ENCODE results near the gene SGF29.
A peak's percentile ranks its signal among the peaks of the same experiment; 100 is the strongest.

Gene SGF29

GRCh38 chr16:28537076-28537475, 16.6 kb upstream of the SGF29 start:
- TF ChIP-seq REST (IDR thresholded peaks at IDR 0.05; ENCODE audit: insufficient read depth in 1 of 2, low read depth in 2 of 2, low read length in 2 of 2) (no peak), SIN3A (IDR thresholded peaks at IDR 0.05; ENCODE audit: borderline replicate concordance, insufficient read depth, low read length) (no peak), POLR2AphosphoS5 (IDR thresholded peaks at IDR 0.05; ENCODE audit: low read depth, low read length) (no peak), FOXP2 (optimal IDR thresholded peaks at IDR 0.05; ENCODE audit: borderline replicate concordance, extremely low read depth, extremely low read length, insufficient read depth) (no peak), TAF1 (IDR thresholded peaks at IDR 0.05; ENCODE audit: borderline replicate concordance, insufficient read depth, low read length) (no peak)

- TF ChIP-seq POLR2AphosphoS5 (IDR thresholded peaks at IDR 0.05; ENCODE audit: low read depth, low read length) (no peak), TAF1 (IDR thresholded peaks at IDR 0.05; ENCODE audit: borderline replicate concordance, insufficient read depth, low read length) (no peak), REST (IDR thresholded peaks at IDR 0.05; ENCODE audit: insufficient read depth in 1 of 2, low read depth in 2 of 2, low read length in 2 of 2) (no peak), FOXP2 (optimal IDR thresholded peaks at IDR 0.05; ENCODE audit: borderline replicate concordance, extremely low read depth, extremely low read length, insufficient read depth) (no peak), SIN3A (IDR thresholded peaks at IDR 0.05; ENCODE audit: borderline replicate concordance, insufficient read depth, low read length) (no peak)
Observed at GRCh38 chr16:28537964-28538732, 15.6 kb upstream of the SGF29 start.

- peak; percentile 97 for TF ChIP-seq POLR2AphosphoS5 (IDR thresholded peaks at IDR 0.05; ENCODE audit: low read depth, low read length)
- TF ChIP-seq TAF1 (IDR thresholded peaks at IDR 0.05; ENCODE audit: borderline replicate concordance, insufficient read depth, low read length) = 0 out of 2 replicates have a peak, but pooled peaks have one; percentile 30
- peak; percentile 98 for TF ChIP-seq FOXP2 (optimal IDR thresholded peaks at IDR 0.05; ENCODE audit: borderline replicate concordance, extremely low read depth, extremely low read length, insufficient read depth)
- TF ChIP-seq REST (IDR thresholded peaks at IDR 0.05; ENCODE audit: insufficient read depth in 1 of 2, low read depth in 2 of 2, low read length in 2 of 2) = no peak
- no peak for TF ChIP-seq SIN3A (IDR thresholded peaks at IDR 0.05; ENCODE audit: borderline replicate concordance, insufficient read depth, low read length)
Observed at GRCh38 chr16:28538733-28539596, 14.8 kb upstream of the SGF29 start, which contains the start of gene NUPR1. Gene NUPR1 (minus strand): TSS chr16:28538974. CDS start chr16:28538907, 67 bp downstream.

GRCh38 chr16:28540346-28540745, 13.4 kb upstream of the SGF29 start:
- TF ChIP-seq POLR2AphosphoS5 (IDR thresholded peaks at IDR 0.05; ENCODE audit: low read depth, low read length) (no peak), TAF1 (IDR thresholded peaks at IDR 0.05; ENCODE audit: borderline replicate concordance, insufficient read depth, low read length) (no peak), FOXP2 (optimal IDR thresholded peaks at IDR 0.05; ENCODE audit: borderline replicate concordance, extremely low read depth, extremely low read length, insufficient read depth) (no peak), REST (IDR thresholded peaks at IDR 0.05; ENCODE audit: insufficient read depth in 1 of 2, low read depth in 2 of 2, low read length in 2 of 2) (no peak), SIN3A (IDR thresholded peaks at IDR 0.05; ENCODE audit: borderline replicate concordance, insufficient read depth, low read length) (no peak)
